HepG2 (cell line): ENCODE data around the gene DCST2. TPM values are rescaled to one million over a fixed set of nuclear protein-coding genes. Genes with fewer than 3 reads are reported as not detected.

Experiments
- ATAC-seq: fragments of 200-7000 bp; cut with Tn5 transposase; 3 replicates; pipeline ENCODE4 v1.9.1; 2020; ENCODE audit warnings: mild to moderate bottlenecking, moderate library complexity
- BruUV-seq: library from RNA; stranded (reverse); fragments of 400-500 nt; replicated peaks from 2 replicates; lab custom pipeline; 2021; lab: Mats Ljungman, UMichigan
- CTCF ChIA-PET: fragments of 300-600 bp; formaldehyde crosslinking; extraction: SDS; loops from one replicate; lab custom pipeline; 2021; ENCODE audit warnings: low total read pairs, inconsistent platforms, low intra/inter-chr PET ratio; lab: Yijun Ruan, JAX
- POLR2A ChIA-PET: fragments of 350-600 bp; sonication (Branson Sonifier 250); formaldehyde crosslinking; loops from one replicate; lab custom pipeline; 2020; ENCODE audit warnings: antibody characterized with exemption, inconsistent platforms; lab: Yijun Ruan, JAX
- DNase-seq: peaks from one replicate; pipeline ENCODE4 v3.0.0-alpha.2; 2015; ENCODE audit warnings: low spot score
- FAIRE-seq: peaks from 3 replicates; lab custom pipeline; 2011; peaks lifted over from hg19 to GRCh38; lab: Jason Lieb, UNC
- H2AFZ ChIP-seq: one replicate; pipeline ENCODE4 v1.6.1; 2011; ENCODE audit warnings: low read length, inconsistent platforms
- H3K27ac ChIP-seq: fragments of 300-600 bp; 3 replicates; pipeline ENCODE4 v1.8.0; 2011; ENCODE audit warnings: mixed run types, mild to moderate bottlenecking, mixed read lengths, low read length, inconsistent platforms; ENCODE audit not compliant: insufficient read depth; ENCODE audit errors: extremely low read length
- H3K27me3 ChIP-seq, 2 experiments: fragments of 200-600 bp in 1 of 2; 2 replicates in 1 of 2; 3 replicates in 1 of 2; pipeline versions ENCODE4 v1.6.0 to v1.8.0; 2011; ENCODE audit warnings: low read length in 2 of 2, mild to moderate bottlenecking in 2 of 2, moderate library complexity in 2 of 2, inconsistent platforms in 1 of 2; ENCODE audit not compliant: insufficient read depth in 2 of 2, control insufficient read depth in 1 of 2
- H3K36me3 ChIP-seq, 2 experiments: fragments of 200-600 bp in 1 of 2; replicated peaks in 1 of 2; 2 replicates in 1 of 2; 3 replicates in 1 of 2; pipeline versions ENCODE4 v1.5.1 to v1.8.0; 2011; ENCODE audit warnings: low read length in 2 of 2, inconsistent platforms in 1 of 2; ENCODE audit not compliant: insufficient read depth in 2 of 2, control insufficient read depth in 1 of 2
- H3K4me1 ChIP-seq: 2 replicates; pipeline ENCODE4 v1.5.1; 2012; ENCODE audit warnings: low read length, inconsistent platforms; ENCODE audit not compliant: insufficient read depth
- H3K4me2 ChIP-seq: 2 replicates; pipeline ENCODE4 v1.6.0; 2011; ENCODE audit warnings: low read depth, low read length, inconsistent platforms
- H3K4me3 ChIP-seq, 3 experiments: fragments of 200-600 bp in 1 of 3; sonication (generic), shearing (Covaris generic) in 1 of 3; replicated peaks in 1 of 3; 2 replicates each; pipeline ENCODE4 v1.5.1; 2011 to 2016; ENCODE audit warnings: low read length in 3 of 3, inconsistent platforms in 2 of 3, low read depth in 2 of 3, mild to moderate bottlenecking in 2 of 3, control low read depth in 1 of 3, mixed read lengths in 1 of 3; ENCODE audit not compliant: insufficient read depth in 1 of 3
- H3K79me2 ChIP-seq: one replicate; pipeline ENCODE4 v1.6.1; 2011; ENCODE audit warnings: low read length, inconsistent platforms; ENCODE audit not compliant: insufficient read depth
- H3K9ac ChIP-seq: 2 replicates; pipeline ENCODE4 v1.6.0; 2011; ENCODE audit warnings: mild to moderate bottlenecking, low read depth, low read length, inconsistent platforms; ENCODE audit not compliant: insufficient read depth
- H3K9me3 ChIP-seq: 2 replicates; pipeline ENCODE4 v1.5.1; 2012; ENCODE audit warnings: mild to moderate bottlenecking, low read length
- H4K20me1 ChIP-seq: 2 replicates; pipeline ENCODE4 v1.6.0; 2011; ENCODE audit warnings: inconsistent platforms, mild to moderate bottlenecking, low read length, moderate library complexity; ENCODE audit not compliant: insufficient read depth
- ATF7-NPFF ChIP-seq: sonication (generic); formaldehyde crosslinking; IDR thresholded peaks from 2 replicates; pipeline ENCODE4 v1.8.1; 2023; ENCODE audit warnings: mild to moderate bottlenecking, low read depth, missing genetic modification reagents, moderate library complexity
- FOSL2 ChIP-seq: sonication (generic); formaldehyde crosslinking; IDR thresholded peaks from 2 replicates; pipeline ENCODE4 v1.4.0; 2020; ENCODE audit warnings: missing genetic modification reagents
- KAT7 ChIP-seq: IDR thresholded peaks from 2 replicates; pipeline ENCODE4 v1.6.1; 2018; ENCODE audit warnings: borderline replicate concordance, missing compliant biosample characterization
- PAX8 ChIP-seq: sonication (generic); formaldehyde crosslinking; IDR thresholded peaks from 2 replicates; pipeline ENCODE4 v1.8.0; 2022; ENCODE audit warnings: mild to moderate bottlenecking, missing genetic modification reagents, borderline replicate concordance
- REL ChIP-seq: sonication (generic); formaldehyde crosslinking; conservative IDR thresholded peaks from 2 replicates; pipeline ENCODE4 v1.8.0; 2022; ENCODE audit warnings: mild to moderate bottlenecking, missing genetic modification reagents, moderate library complexity
- RFX5 ChIP-seq: IDR thresholded peaks from 2 replicates; pipeline ENCODE4 v1.6.1; 2011; ENCODE audit warnings: low read depth, low read length, improper control_type of control experiment
- SAP130 ChIP-seq: IDR thresholded peaks from 2 replicates; pipeline ENCODE4 v1.6.1; 2016; ENCODE audit warnings: low read depth
- TFDP2 ChIP-seq: sonication (generic); formaldehyde crosslinking; IDR thresholded peaks from 2 replicates; pipeline ENCODE4 v1.4.0; 2020; ENCODE audit warnings: missing genetic modification reagents
- ZNF263 ChIP-seq: sonication (generic); formaldehyde crosslinking; IDR thresholded peaks from 2 replicates; pipeline ENCODE4 v1.4.0; 2020; ENCODE audit warnings: missing genetic modification reagents
- ZNF496 ChIP-seq: sonication (generic); formaldehyde crosslinking; IDR thresholded peaks from 2 replicates; pipeline ENCODE4 v1.8.1; 2023; ENCODE audit warnings: mild to moderate bottlenecking, moderate library complexity, missing genetic modification reagents; ENCODE audit not compliant: insufficient replicate concordance
- ZSCAN9 ChIP-seq: IDR thresholded peaks from 2 replicates; pipeline ENCODE4 v1.6.1; 2016; ENCODE audit warnings: borderline replicate concordance
- WGBS: methylation state at CpG from one replicate; pipeline ENCODE4 v1.1.6; 2017; ENCODE audit warnings: low lambda C conversion rate; 5-methylcytosine and 5-hydroxymethylcytosine counted together
- in situ Hi-C: cut with HindIII; loops from 2 replicates; pipeline ENCODE4 v1.10.0; 2017; ENCODE audit warnings: low pct_unique_long_range_greater_than_20kb; ENCODE audit not compliant: extremely low pct_ligation_motif_present
- intact Hi-C: fragments of 100-400 bp; cut with micrococcal nuclease; formaldehyde crosslinking; loops from one replicate; pipeline ENCODE4 v1.10.0; 2022; ENCODE audit not compliant: unreplicated experiment
- polyA plus RNA-seq, 8 experiments: library from polyadenylated mRNA; depleted of rRNA in 3 of 8; stranded (reverse) in 7 of 8; unstranded in 1 of 8; fragments of >200 nt; fragmentation: Illumina TruSeq in 4 of 8; extraction: Trizol in 4 of 8; gene quantifications; 2 replicates each; pipeline versions ENCODE4 v1.2.1 to v1.2.3, GENCODE V29; 2011 to 2016; ENCODE audit warnings: low read depth in 4 of 8, missing spikeins in 1 of 8, mixed read lengths in 1 of 8; ENCODE audit not compliant: insufficient read depth in 1 of 8
- total RNA-seq, 5 experiments: library from RNA; depleted of rRNA; stranded (reverse); fragments of >200 nt; fragmentation: Illumina TruSeq; extraction: Trizol; gene quantifications; 2 replicates each; pipeline ENCODE4 v1.2.3, GENCODE V29; 2016; ENCODE audit warnings: low read depth in 1 of 5
- TF ChIP-seq, protein P1 (sequence below): sonication (generic); formaldehyde crosslinking; IDR thresholded peaks from 2 replicates; pipeline ENCODE4 v1.4.0; 2020; ENCODE audit warnings: low read depth, mild to moderate bottlenecking, missing genetic modification reagents

Gene DCST2
- total and polyA plus RNA-seq, 2 of the 13 experiments (the other 11 are each of a cell fraction or from before 2014, with no cell fraction given), result 0.74 TPM; not detected in 1

DNA sequence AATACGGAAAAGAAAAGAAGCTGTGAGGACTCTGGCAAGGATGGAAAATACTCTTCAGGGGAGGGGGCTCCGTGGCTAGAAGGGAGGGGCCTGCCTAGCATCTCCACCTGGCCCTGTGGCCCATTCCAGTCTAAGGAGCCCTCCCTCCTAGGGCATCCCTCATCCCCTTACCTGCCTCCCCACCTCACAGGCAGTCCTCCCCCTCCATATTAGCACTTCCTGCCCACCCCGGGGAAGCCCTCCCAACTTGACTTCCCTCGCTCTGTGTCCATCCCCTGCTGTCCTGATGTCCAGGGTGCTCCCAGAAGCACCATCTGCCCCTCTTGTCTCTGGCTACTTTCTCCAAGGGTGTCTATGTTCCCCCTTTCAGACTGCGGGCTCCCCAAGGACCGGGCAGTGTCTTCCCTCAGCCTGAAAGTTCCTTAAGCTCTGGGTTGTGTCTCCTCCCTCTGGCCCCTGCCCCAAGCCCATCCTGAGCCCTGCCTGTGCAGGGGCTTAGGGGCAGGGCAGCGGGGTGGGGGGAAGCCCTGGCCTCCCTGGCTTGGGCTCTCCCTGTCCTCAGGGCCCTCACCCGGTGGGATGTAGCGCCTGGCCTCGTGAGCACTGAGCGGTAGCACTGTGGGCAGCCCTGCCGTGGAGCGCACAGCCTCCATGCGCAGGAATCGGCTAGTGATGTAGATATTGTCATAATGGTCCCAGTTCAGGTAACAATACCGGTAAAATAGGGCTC lies 3.9 kb downstream of the DCST2 start:
- ATAC-seq (peak; percentile 17; the same call in 2 of the 3 replicates), DNase-seq (no peak), FAIRE-seq (no peak)
- Histone ChIP-seq H3K79me2 (no peaks in the 10 kb centered on the region), H3K27ac (no peak overlapping the region), H3K27me3 (peaks cover 7 to 45% of the 10 kb centered on the region in 2 experiments), H3K4me1 (peaks cover 48% of the 10 kb centered on the region), H3K4me2 (no peak overlapping the region; the same call in 1 of the 2 replicates), H3K9me3 (no peaks in the 10 kb centered on the region), H3K36me3 (no peaks in the 10 kb centered on the region), H2AFZ (no peak overlapping the region), H3K4me3 (no peak overlapping the region), H4K20me1 (no peaks in the 10 kb centered on the region), H3K9ac (no peak overlapping the region)
- intact Hi-C loops (no loop called here), in situ Hi-C loops (no loop called here)
- 55% methylated on average over 16 of the region's 16 CpGs for WGBS
- ChIA-PET CTCF (no interaction called here), POLR2A (no interaction called here)
- BruUV-seq, result no TSS peak
- TF ChIP-seq REL (CRISPR knock-in tag) (no peak), ZNF263 (CRISPR knock-in tag) (peak; percentile 81), TFDP2 (CRISPR knock-in tag) (no peak), KAT7 (CRISPR knock-in tag) (no peak)

DNA sequence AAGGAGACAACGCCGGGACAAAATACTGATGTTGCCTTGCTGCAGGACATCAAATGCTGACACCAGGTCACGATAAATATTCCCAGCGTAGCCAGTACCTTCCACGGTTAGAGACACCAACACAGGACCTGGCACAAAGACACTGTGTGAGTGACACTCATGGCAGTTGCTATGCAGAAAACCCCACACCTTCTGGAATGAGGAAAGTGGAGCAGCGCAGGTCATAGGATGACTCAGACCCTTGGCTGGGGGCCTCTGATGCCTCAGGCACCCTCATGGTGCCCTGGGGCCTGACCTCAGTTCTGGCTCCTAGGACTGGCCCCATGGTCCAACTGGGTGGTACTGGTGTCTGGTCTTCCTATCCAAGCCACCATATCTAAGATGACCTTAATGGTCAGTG lies 7.0 kb downstream of the DCST2 start:
- H4K20me1 ChIP-seq, result no peaks in the 10 kb centered on the region
- peaks cover 2 to 22% of the 10 kb centered on the region in 2 experiments; a peak in 4 of 5 replicates for H3K27me3 ChIP-seq
- no peak overlapping the region for H3K27ac ChIP-seq
- intact Hi-C loops (no loop called here), in situ Hi-C loops (no loop called here)
- H2AFZ ChIP-seq, result no peak overlapping the region
- peaks cover 76% of the 10 kb centered on the region for H3K4me1 ChIP-seq
- H3K9ac ChIP-seq, result no peak overlapping the region
- TF ChIP-seq RFX5 (peak; percentile 60; the same call in 1 of the 2 replicates), FOSL2 (peak; percentile 57; the same call in 1 of the 2 replicates), ATF7-NPFF (no peak), ZSCAN9 (CRISPR knock-in tag) (no peak), ZNF496 (CRISPR knock-in tag) (no peak), SAP130 (CRISPR knock-in tag) (no peak), PAX8 (no peak)
- TF ChIP-seq, protein P1, sequence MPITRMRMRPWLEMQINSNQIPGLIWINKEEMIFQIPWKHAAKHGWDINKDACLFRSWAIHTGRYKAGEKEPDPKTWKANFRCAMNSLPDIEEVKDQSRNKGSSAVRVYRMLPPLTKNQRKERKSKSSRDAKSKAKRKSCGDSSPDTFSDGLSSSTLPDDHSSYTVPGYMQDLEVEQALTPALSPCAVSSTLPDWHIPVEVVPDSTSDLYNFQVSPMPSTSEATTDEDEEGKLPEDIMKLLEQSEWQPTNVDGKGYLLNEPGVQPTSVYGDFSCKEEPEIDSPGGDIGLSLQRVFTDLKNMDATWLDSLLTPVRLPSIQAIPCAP (CRISPR knock-in tag), result no peak
- H3K36me3 ChIP-seq, result no peaks in the 10 kb centered on the region
- CTCF ChIA-PET, result no interaction called here
- H3K9me3 ChIP-seq, result no peaks in the 10 kb centered on the region
- FAIRE-seq (no peak), ATAC-seq (no peak), DNase-seq (no peak)
- POLR2A ChIA-PET, result no interaction called here
- no TSS peak for BruUV-seq
- H3K4me3 ChIP-seq, result no peak overlapping the region
- no peak overlapping the region for H3K4me2 ChIP-seq
- no peaks in the 10 kb centered on the region for H3K79me2 ChIP-seq
- WGBS, result 69% methylated on average over 5 of the region's 6 CpGs
